Measurements from ENCODE around the gene LRRN2.

DNA sequence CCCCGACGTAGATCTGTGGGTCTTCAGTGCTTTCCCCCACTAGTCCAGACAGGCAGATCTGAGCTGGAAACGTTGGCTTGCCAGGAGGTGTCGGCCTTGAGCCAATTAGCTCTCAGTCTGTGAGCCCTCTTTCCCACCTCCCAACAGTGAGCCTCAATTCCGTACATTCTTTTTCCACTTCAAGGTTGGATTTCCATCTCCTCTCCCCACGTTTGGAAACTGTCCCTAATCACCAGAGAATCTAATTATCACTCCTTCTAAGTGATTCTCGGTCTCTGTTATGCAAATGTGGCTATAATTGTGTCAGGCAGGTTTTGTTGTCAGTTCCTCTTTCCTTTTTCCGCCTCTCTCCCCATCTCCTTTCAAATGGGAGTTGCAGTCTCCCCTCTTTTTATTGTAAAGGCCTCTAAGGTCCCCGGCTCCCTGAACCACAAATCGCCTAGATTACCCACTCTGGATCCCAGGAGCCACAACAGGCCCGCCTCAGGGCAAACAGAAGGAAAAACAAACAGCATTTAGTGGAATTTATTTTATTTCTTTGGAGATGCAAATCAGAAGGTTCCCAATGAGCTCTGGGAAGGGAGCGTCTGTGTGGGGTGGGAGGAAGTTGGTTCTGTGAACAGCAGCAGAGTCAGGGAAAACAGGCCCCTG is 29.4 kb upstream of the LRRN2 start:
- 0 out of 3 replicates have a peak, but pooled peaks have one; percentile 14 for TF ChIP-seq SMC3 (IDR thresholded peaks at IDR 0.05)
- no peak for TF ChIP-seq POLR2A (IDR thresholded peaks at IDR 0.05; ENCODE audit: low read length)
- TF ChIP-seq, protein P1, sequence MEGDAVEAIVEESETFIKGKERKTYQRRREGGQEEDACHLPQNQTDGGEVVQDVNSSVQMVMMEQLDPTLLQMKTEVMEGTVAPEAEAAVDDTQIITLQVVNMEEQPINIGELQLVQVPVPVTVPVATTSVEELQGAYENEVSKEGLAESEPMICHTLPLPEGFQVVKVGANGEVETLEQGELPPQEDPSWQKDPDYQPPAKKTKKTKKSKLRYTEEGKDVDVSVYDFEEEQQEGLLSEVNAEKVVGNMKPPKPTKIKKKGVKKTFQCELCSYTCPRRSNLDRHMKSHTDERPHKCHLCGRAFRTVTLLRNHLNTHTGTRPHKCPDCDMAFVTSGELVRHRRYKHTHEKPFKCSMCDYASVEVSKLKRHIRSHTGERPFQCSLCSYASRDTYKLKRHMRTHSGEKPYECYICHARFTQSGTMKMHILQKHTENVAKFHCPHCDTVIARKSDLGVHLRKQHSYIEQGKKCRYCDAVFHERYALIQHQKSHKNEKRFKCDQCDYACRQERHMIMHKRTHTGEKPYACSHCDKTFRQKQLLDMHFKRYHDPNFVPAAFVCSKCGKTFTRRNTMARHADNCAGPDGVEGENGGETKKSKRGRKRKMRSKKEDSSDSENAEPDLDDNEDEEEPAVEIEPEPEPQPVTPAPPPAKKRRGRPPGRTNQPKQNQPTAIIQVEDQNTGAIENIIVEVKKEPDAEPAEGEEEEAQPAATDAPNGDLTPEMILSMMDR (IDR thresholded peaks at IDR 0.05), result 0 out of 3 replicates have a peak, but pooled peaks have one; percentile 14
- no peak for TF ChIP-seq JUN (IDR thresholded peaks at IDR 0.05)
- TF ChIP-seq RFX5 (IDR thresholded peaks at IDR 0.05), result no peak
- no peak for TF ChIP-seq EP300 (IDR thresholded peaks at IDR 0.05)
- no peak for TF ChIP-seq HEYL (CRISPR knock-in tag; IDR thresholded peaks at IDR 0.05)
- TF ChIP-seq KDM1A (IDR thresholded peaks at IDR 0.05; ENCODE audit: low read depth), result no peak
- no peak for TF ChIP-seq MAZ (IDR thresholded peaks at IDR 0.05; ENCODE audit: borderline replicate concordance, low read depth, low read length)
- peak in 1 of 2 experiments; percentile 41; a peak in 2 of 5 replicates for TF ChIP-seq RAD21 (conservative IDR thresholded peaks at IDR 0.05 in 1 of 2, IDR thresholded peaks at IDR 0.05 in 1 of 2)
- no peak for TF ChIP-seq SREBF2 (IDR thresholded peaks at IDR 0.05)
- TF ChIP-seq BHLHE40 (IDR thresholded peaks at IDR 0.05; ENCODE audit: low read depth, low read length), result no peak
- TF ChIP-seq EHMT2 (IDR thresholded peaks at IDR 0.05; ENCODE audit: low read depth), result no peak
- no peak for TF ChIP-seq NR3C1 (IDR thresholded peaks at IDR 0.05)

All from A549 (cell line).